ENCODE results near the gene GCNT2.
"Not testable (repeated sequence)": the region's sequence is repeated elsewhere in the genome, so short reads cannot be mapped to it uniquely, and the experiment has no call there.

GCNT2 gene

GRCh38 chr6:10545482-10545881 is 24.3 kb downstream of the GCNT2 start:
- no peak for DNase-seq (ENCODE audit: low read depth in 2 of 3, low spot score in 1 of 3)

DNA sequence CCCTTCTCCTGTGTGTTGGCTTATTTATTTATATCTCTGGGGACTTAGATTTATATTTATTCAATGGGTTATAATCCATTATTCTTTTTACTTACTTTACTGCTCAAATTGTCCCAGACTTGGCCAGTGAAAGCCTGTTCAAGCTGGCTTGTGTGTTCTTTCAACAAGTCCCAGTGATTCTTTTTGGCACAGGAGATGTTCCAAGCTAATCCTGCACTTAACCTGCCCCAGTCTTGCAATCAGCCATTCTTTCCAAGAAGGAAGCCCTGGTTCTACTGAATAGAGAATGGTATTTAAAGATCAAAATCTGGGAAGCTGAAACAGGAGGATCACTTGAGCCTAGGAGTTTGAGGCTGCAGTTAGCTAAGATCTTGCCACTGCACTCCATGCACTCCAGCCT is 26.7 kb downstream of the GCNT2 start:
- no peak for DNase-seq (ENCODE audit: low read depth in 2 of 3, low spot score in 1 of 3)

GRCh38 chr6:10550764-10551163 is 29.6 kb downstream of the GCNT2 start:
- DNase-seq (ENCODE audit: low read depth in 2 of 3, low spot score in 1 of 3), result no peak

DNA sequence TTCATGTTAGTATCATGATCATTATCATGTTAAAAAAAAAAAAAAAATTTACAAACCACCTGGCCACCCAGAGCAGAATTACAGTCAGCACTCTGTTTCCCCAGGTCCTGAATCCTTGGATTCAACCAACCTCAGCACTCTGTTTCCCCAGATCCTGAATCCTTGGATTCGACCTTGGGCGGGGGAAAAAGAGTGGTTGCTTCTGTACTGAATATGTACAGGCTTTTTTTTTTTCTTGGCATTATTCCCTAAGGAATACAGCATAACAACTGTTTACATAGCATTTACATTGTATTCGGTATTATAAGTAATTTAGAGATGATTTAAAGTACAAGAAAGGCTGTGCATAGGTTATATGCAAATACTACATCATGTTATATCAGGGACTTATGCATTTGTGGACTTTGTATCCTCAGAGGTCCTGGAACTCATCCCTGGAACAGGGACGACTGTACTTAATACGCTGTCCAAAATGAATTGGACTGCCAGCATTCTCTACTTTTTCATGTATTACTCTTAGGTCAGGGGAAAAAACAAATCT is 31.2 kb downstream of the GCNT2 start:
- no peak for DNase-seq (ENCODE audit: low read depth in 2 of 3, low spot score in 1 of 3)

- no peak for DNase-seq (ENCODE audit: low read depth in 2 of 3, low spot score in 1 of 3)
These were observed 32.7 kb downstream of the GCNT2 start for GRCh38 chr6:10553871-10554270.

- DNase-seq (ENCODE audit: low read depth in 2 of 3, low spot score in 1 of 3), result no peak
These were observed 33.7 kb downstream of the GCNT2 start for GRCh38 chr6:10554826-10555225.

DNA sequence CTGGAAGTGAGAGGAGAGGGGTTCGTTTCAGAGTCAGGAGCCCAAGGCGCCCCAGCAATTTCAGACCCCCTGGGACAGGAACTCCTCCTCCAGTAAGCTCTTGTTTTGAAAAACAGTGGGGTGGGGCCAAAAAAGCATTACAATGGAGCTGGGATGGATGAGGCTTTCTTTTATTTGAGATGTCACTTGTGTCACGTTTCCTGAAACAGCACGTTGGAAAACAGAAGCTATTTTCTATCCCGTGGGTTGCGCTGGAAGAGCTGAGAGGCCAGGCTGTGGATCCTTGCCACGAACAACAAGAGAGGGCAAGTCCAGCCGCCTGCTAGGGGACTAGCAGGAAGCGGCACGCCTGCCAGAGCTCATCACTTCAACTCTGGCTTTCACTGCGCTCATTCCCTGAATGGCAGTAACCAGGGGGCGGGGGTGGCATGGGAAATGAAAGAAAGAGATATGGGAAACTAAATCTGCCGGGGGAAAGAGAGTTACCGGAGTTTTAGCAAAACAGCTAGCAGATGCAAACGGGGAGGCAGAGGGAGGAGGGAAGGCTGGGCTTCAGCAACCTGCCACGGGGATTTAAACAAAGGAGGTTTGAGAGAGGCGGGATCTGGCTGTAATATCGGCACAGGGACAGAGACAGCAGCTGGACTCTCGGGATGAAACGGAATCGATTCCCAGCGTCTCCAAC is 34.6 kb downstream of the GCNT2 start:
- DNase-seq (ENCODE audit: low read depth in 2 of 3, low spot score in 1 of 3), result no peak

- no peak for DNase-seq (ENCODE audit: low read depth in 2 of 3, low spot score in 1 of 3)
These were observed 35.4 kb downstream of the GCNT2 start for GRCh38 chr6:10556589-10556988.

DNA sequence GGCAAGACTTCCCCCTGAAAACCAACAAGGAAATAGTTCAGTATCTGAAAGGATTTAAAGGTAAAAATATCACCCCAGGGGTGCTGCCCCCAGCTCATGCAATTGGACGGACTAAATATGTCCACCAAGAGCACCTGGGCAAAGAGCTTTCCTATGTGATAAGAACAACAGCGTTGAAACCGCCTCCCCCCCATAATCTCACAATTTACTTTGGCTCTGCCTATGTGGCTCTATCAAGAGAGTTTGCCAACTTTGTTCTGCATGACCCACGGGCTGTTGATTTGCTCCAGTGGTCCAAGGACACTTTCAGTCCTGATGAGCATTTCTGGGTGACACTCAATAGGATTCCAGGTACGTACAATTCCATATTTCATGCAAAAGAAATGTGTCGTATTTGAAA is 35.8 kb downstream of the GCNT2 start:
- no peak for DNase-seq (ENCODE audit: low read depth in 2 of 3, low spot score in 1 of 3)

DNA sequence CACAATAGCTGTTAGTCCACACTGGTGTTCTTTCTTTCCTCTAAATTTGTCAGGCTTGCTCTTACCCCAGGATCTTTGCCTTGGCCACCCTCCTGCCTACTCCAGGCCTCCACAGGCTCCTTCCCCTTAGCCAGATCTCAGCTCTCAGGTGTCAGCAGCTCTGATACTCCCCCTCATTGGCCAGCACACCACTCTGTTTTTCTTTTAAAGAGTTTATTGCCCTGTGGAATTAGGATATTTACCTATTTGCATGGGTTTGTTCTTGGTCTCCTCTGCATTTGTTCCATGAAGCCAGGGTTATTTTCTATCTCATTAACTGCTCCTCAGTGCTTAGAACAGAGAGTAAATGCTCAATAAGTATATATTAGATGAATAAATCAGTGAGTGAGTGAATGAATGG is 36.8 kb downstream of the GCNT2 start:
- no peak for DNase-seq (ENCODE audit: low read depth in 2 of 3, low spot score in 1 of 3)

DNA sequence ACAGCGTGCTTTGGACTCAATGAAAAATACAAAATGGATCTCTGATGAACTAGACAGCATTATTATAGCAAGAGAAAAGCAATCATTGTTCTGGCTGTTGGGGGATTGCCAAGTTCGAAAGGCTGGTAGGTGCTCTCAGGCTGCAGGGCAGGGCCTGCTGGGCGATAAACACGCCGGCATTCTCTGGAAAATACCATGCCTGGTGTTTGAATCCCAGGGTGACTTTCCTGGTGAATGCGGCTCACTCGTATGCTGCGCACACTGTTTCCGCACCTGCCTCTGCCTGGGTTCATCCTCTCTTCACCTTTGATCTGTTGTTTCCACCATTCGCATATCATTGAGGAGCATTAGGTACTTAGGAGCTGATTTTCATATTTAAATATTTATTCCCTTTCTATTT is 37.4 kb downstream of the GCNT2 start:
- no peak for DNase-seq (ENCODE audit: low read depth in 2 of 3, low spot score in 1 of 3)

DNA sequence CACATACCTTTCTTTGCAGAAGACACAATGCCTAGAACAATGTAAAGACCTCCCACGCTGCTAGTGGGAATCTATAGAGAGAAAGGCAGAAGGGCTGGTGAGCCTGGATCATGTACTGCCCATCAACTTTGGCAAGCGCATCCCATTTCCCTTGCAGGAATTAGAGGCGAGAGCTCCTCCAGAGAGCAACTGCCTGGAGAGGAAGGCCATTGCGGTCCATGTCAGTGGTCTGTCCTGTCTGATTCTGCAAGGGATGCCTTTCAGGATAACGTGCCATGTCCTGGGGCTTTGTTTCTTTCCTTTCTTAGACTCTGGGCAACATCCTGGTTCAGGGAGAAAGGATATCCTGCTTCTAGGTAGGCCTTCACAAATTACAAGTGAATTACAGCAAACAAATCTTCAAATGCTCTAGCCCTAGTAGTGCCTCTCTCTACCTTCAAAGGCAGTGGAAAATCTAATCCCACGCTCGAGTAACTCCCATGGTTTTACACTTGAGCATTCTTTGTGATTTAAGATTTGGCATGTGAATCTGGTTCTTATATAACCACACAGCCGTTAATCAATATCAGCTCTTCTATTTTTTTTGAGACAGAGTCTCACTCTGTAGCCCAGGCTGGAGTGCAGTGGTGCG is 38.5 kb downstream of the GCNT2 start:
- DNase-seq (ENCODE audit: low read depth in 2 of 3, low spot score in 1 of 3), result no peak

GRCh38 chr6:10561611-10562199 is 40.6 kb downstream of the GCNT2 start:
- no peak for DNase-seq (ENCODE audit: low read depth in 2 of 3, low spot score in 1 of 3)

GRCh38 chr6:10564975-10565673 is 44.0 kb downstream of the GCNT2 start:
- no peak for DNase-seq (ENCODE audit: low read depth in 2 of 3, low spot score in 1 of 3)

- DNase-seq (ENCODE audit: low read depth in 2 of 3, low spot score in 1 of 3), result no peak
These were observed 44.8 kb downstream of the GCNT2 start for GRCh38 chr6:10565913-10566312.

DNA sequence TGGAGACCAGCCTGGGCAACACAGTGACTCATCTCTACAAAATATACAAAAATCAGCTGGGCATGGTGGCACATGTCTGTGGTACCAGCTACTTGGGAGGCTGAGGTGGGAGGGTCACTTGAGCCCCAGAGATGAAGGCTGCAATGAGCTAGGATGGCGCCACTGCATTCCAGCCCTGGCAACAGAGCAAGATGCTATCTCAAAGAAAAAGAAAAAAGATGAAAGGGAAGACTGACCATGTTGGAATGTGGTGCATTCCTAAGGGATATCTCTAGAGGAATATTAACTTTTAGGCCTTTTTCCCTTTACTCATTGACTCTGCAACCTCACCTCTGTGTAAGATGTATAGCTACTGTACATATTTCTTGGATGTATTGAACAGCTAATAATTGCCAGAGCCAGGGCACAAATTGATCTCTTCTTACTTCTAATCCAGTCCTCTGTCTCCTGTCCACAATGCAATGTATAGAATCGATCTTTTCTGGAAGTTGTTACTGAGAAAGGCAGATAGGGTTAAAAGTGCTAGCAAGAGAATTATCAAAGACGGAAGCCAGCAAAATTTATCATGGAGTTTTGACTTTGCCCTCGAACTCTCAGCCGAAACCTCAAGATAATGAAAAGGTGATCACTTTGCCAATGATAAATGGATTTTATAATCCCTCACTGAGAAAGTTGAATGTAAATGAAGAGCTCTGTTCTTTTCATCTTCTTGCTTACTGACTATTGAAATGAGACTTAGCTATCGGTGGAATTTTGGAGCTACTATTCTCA is 46.3 kb downstream of the GCNT2 start:
- no peak for DNase-seq (ENCODE audit: low read depth in 2 of 3, low spot score in 1 of 3)

DNA sequence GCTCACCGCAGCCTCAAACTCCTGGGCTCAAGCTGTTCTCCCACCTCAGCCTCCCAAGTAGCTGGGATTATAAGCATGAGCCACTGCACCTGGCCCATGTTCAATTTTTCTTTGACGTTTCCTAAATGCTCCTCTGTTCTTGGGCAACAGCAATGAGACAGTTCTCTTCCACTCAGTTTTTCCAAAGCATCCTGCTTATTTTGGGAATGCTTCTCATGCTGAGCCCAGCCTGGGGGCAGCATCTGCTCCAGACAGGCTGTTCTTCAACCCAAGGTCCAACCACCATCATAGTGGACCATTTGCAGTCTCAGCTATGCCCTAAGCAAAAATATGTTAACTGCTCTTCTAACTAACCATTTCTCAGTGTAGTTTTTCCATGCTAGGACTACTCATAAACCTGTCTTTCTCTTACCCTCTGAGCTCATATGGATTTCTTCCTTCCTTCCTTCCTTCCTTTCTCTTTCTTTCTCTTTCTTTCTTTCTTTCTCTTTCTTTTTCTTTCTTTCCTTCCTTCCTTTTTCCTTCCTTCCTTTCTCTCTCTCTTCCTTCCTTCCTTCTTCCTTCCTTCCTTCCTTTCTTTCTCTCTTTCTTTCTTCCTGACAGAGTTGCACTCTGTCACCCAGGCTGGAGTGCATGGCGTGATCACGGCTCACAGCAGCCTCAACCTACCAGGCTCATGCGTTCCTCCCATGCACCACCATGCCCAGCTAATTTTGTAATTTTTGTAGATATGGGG is 48.4 kb downstream of the GCNT2 start:
- DNase-seq (ENCODE audit: low read depth in 2 of 3, low spot score in 1 of 3), result no peak

- not testable (repeated sequence) for DNase-seq (ENCODE audit: low read depth in 2 of 3, low spot score in 1 of 3)
These were observed 54.4 kb downstream of the GCNT2 start for GRCh38 chr6:10575519-10575918.

DNA sequence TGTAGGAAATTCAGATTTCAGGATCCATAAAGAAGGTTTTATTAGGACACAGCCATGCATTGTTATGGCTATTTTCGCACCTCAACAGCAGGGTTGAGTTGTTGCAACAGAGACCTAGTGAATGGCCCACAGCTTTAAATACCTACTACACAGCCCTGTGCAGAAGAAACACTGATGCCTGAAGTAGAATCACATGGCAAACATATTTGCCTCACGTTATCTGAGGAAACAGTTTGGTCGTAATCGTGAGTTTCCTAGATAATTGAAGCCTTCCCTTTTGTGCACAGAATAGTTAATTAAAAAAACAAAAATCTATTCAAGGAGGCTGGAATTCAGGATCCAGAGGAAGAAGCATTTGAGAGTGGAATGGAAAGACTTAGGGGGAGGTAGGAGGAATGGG is 55.1 kb downstream of the GCNT2 start:
- no peak for DNase-seq (ENCODE audit: low read depth in 2 of 3, low spot score in 1 of 3)

GRCh38 chr6:10577112-10577511 is 56.0 kb downstream of the GCNT2 start:
- no peak for DNase-seq (ENCODE audit: low read depth in 2 of 3, low spot score in 1 of 3)
